K562 (cell line): Measurements from ENCODE around the gene HS2ST1. TPM values are rescaled to one million over a fixed set of nuclear protein-coding genes. Genes with fewer than 3 reads are reported as not detected.

Source experiments
- ARNT ChIP-seq, 2 experiments: fragments of 450-650 bp; IDR thresholded peaks; 2 replicates each; pipeline ENCODE4 v1.6.1; 2016; ENCODE audit warnings: mild to moderate bottlenecking in 1 of 2
- BCL6 ChIP-seq: fragments of 250-450 bp; sonication (Bioruptor Pico); IDR thresholded peaks from 2 replicates; pipeline ENCODE4 v1.4.0; 2020
- ETS1 ChIP-seq: conservative IDR thresholded peaks from 2 replicates; pipeline ENCODE4 v1.6.1; 2011; ENCODE audit warnings: low read depth, mild to moderate bottlenecking, low read length; ENCODE audit not compliant: control insufficient read depth
- FOXM1 ChIP-seq, 2 experiments: fragments of 450-650 bp in 1 of 2; sonication (generic) in 1 of 2; formaldehyde crosslinking in 1 of 2; IDR thresholded peaks; 2 replicates each; pipeline versions ENCODE4 v1.6.1 to v1.9.0; 2017 to 2022; ENCODE audit warnings: low read depth in 2 of 2, mild to moderate bottlenecking in 2 of 2, missing genetic modification reagents in 1 of 2, moderate library complexity in 1 of 2
- GABPB2 ChIP-seq: fragments of 250-450 bp; sonication (Bioruptor Pico); conservative IDR thresholded peaks from 2 replicates; pipeline ENCODE4 v1.5.1; 2021; ENCODE audit warnings: mild to moderate bottlenecking
- GMEB1 ChIP-seq: fragments of 250-450 bp; sonication (Bioruptor Pico); IDR thresholded peaks from 2 replicates; pipeline ENCODE4 v1.4.0; 2020; ENCODE audit warnings: mild to moderate bottlenecking
- HOMEZ ChIP-seq: fragments of 250-450 bp; sonication (Bioruptor Pico); IDR thresholded peaks from 2 replicates; pipeline ENCODE4 v1.4.0; 2020; ENCODE audit warnings: mild to moderate bottlenecking, moderate library complexity
- NFXL1 ChIP-seq: fragments of 450-650 bp; formaldehyde crosslinking; IDR thresholded peaks from 2 replicates; pipeline ENCODE4 v1.4.0; 2021; ENCODE audit warnings: mild to moderate bottlenecking
- PCBP1 ChIP-seq: fragments of 200-400 bp; formaldehyde crosslinking; IDR thresholded peaks from 2 replicates; pipeline ENCODE4 v1.6.1; 2018; ENCODE audit warnings: mild to moderate bottlenecking, low read depth, low read length; ENCODE audit not compliant: poor library complexity, severe bottlenecking
- PHB ChIP-seq: fragments of 250-450 bp; sonication (Bioruptor Pico); IDR thresholded peaks from 2 replicates; pipeline ENCODE4 v1.5.0; 2021
- PHB2 ChIP-seq: fragments of 450-650 bp; IDR thresholded peaks from 2 replicates; pipeline ENCODE4 v1.6.1; 2017; ENCODE audit warnings: low read depth
- SFPQ ChIP-seq: fragments of 200-400 bp; formaldehyde crosslinking; IDR thresholded peaks from 2 replicates; pipeline ENCODE4 v1.6.1; 2017; ENCODE audit warnings: mild to moderate bottlenecking, low read depth, low read length, moderate library complexity
- SMARCA4 ChIP-seq: fragments of 450-650 bp; IDR thresholded peaks from 2 replicates; pipeline ENCODE4 v1.6.1; 2016
- SMARCE1 ChIP-seq: fragments of 450-650 bp; IDR thresholded peaks from 2 replicates; pipeline ENCODE4 v1.7.1; 2016; ENCODE audit warnings: mild to moderate bottlenecking
- SNIP1 ChIP-seq: fragments of 450-650 bp; IDR thresholded peaks from 2 replicates; pipeline ENCODE4 v1.7.1; 2017; ENCODE audit warnings: low read depth, mild to moderate bottlenecking
- SRSF9 ChIP-seq: fragments of 200-400 bp; formaldehyde crosslinking; IDR thresholded peaks from 2 replicates; pipeline ENCODE4 v1.6.1; 2017; ENCODE audit warnings: low read depth, low read length, borderline replicate concordance
- STAT5A ChIP-seq: IDR thresholded peaks from 2 replicates; pipeline ENCODE4 v1.6.1; 2012; ENCODE audit warnings: low read length, inconsistent platforms, borderline replicate concordance
- TAF9B ChIP-seq: fragments of 450-650 bp; IDR thresholded peaks from 2 replicates; pipeline ENCODE4 v1.6.1; 2018; ENCODE audit warnings: mild to moderate bottlenecking; ENCODE audit not compliant: partially characterized antibody
- TARDBP ChIP-seq: fragments of 450-650 bp; IDR thresholded peaks from 2 replicates; pipeline ENCODE4 v1.6.1; 2016
- TCFL5 ChIP-seq: fragments of 250-450 bp; sonication (Bioruptor Pico); conservative IDR thresholded peaks from 2 replicates; pipeline ENCODE4 v1.6.1; 2021; ENCODE audit warnings: mild to moderate bottlenecking, moderate library complexity, matching md5 sums
- TEAD1 ChIP-seq, 2 experiments: fragments of 450-650 bp in 1 of 2; sonication (generic) in 1 of 2; formaldehyde crosslinking; IDR thresholded peaks; 2 replicates each; pipeline versions ENCODE4 v1.4.0 to v1.8.0; 2020 to 2022; ENCODE audit warnings: mild to moderate bottlenecking in 2 of 2, missing genetic modification reagents in 1 of 2
- TOE1 ChIP-seq, 2 experiments: fragments of 450-650 bp in 1 of 2; sonication (generic) in 1 of 2; formaldehyde crosslinking in 1 of 2; IDR thresholded peaks; 2 replicates each; pipeline versions ENCODE4 v1.7.1 to v1.8.0; 2016 to 2022; ENCODE audit warnings: borderline replicate concordance in 2 of 2, mild to moderate bottlenecking in 2 of 2, antibody characterized with exemption in 1 of 2, inconsistent platforms in 1 of 2, low read depth in 1 of 2, missing genetic modification reagents in 1 of 2, moderate library complexity in 1 of 2
- ZNF124 ChIP-seq: sonication (generic); formaldehyde crosslinking; IDR thresholded peaks from 2 replicates; pipeline ENCODE4 v1.8.1; 2022; ENCODE audit warnings: missing genetic modification reagents
- ZNF699 ChIP-seq: fragments of 250-450 bp; sonication (Bioruptor Pico); IDR thresholded peaks from 2 replicates; pipeline ENCODE4 v1.8.0; 2021; ENCODE audit warnings: mild to moderate bottlenecking, moderate library complexity; ENCODE audit not compliant: insufficient replicate concordance
- ZZZ3 ChIP-seq: fragments of 450-650 bp; IDR thresholded peaks from 2 replicates; pipeline ENCODE4 v1.6.1; 2016; ENCODE audit warnings: antibody characterized with exemption, mild to moderate bottlenecking, moderate library complexity
- polyA plus RNA-seq, 8 experiments: library from polyadenylated mRNA; depleted of rRNA in 4 of 8; stranded (reverse) in 5 of 8; unstranded in 3 of 8; fragments of >200 nt; fragmentation: Nextera tagmentation in 2 of 8; fragmentation: Illumina TruSeq in 1 of 8; extraction: Ambion mirVana in 2 of 8; extraction: Trizol in 1 of 8; gene quantifications; 2 replicates each; pipeline versions ENCODE4 v1.2.1 to v1.2.3, GENCODE V29; 2011 to 2014; ENCODE audit warnings: inconsistent platforms in 1 of 8, missing spikeins in 1 of 8
- total RNA-seq, 7 experiments: library from RNA; depleted of rRNA in 6 of 7; stranded (reverse); fragments of >200 nt in 6 of 7; fragmentation: Illumina TruSeq in 2 of 7; extraction: Trizol in 2 of 7; gene quantifications; 2 replicates each; pipeline versions ENCODE4 v1.2.1 to v1.2.3, GENCODE V29; 2011 to 2021; ENCODE audit warnings: low replicate concordance in 1 of 7

HS2ST1 gene
- total and polyA plus RNA-seq, 9 of the 15 experiments (the other 6 are each of a cell fraction or from before 2014, with no cell fraction given): 7.7 to 43.3 (median 25.8) TPM

- TF ChIP-seq GABPB2 (no peak), BCL6 (CRISPR knock-in tag) (no peak), SRSF9 (no peak), FOXM1 (IDR thresholded peaks at IDR 0.05; ENCODE audit: low read depth) (peak; percentile 93), FOXM1 (CRISPR knock-in tag; IDR thresholded peaks at IDR 0.05; ENCODE audit: low read depth) (no peak), TARDBP (no peak), PCBP1 (no peak), TEAD1 (CRISPR knock-in tag; IDR thresholded peaks at IDR 0.05) (no peak), TCFL5 (CRISPR knock-in tag) (no peak), SMARCA4 (peak; percentile 47; the same call in 1 of the 2 replicates), ZZZ3 (no peak), NFXL1 (CRISPR knock-in tag) (no peak), STAT5A (no peak), GMEB1 (CRISPR knock-in tag) (no peak), SNIP1 (no peak), ZNF124 (CRISPR knock-in tag) (no peak), TOE1 (IDR thresholded peaks at IDR 0.05; ENCODE audit: borderline replicate concordance) (no peak), TOE1 (CRISPR knock-in tag; IDR thresholded peaks at IDR 0.05; ENCODE audit: borderline replicate concordance, low read depth) (no peak), ARNT (IDR thresholded peaks at IDR 0.05) (no peak), PHB2 (no peak), SFPQ (no peak), ETS1 (no peak), TAF9B (no peak), SMARCE1 (no peak; the same call in 1 of the 2 replicates), HOMEZ (CRISPR knock-in tag) (no peak), PHB (CRISPR knock-in tag) (no peak), ZNF699 (CRISPR knock-in tag) (no peak)
Observed at GRCh38 chr1:86939406-86939805, 25.0 kb downstream of the HS2ST1 start (continued).
